Astrocyte (in vitro differentiated cells and primary cell): ENCODE data around the gene SLFN14.

Source experiments
- EZH2 ChIP-seq: IDR thresholded peaks from 2 replicates; pipeline ENCODE4 v1.6.1; 2012; ENCODE audit warnings: mild to moderate bottlenecking, low read length, inconsistent platforms; ENCODE audit not compliant: insufficient read depth
- TF ChIP-seq, protein P1 (sequence below): IDR thresholded peaks from 2 replicates; pipeline ENCODE4 v1.5.1; 2011; ENCODE audit warnings: low read depth, mild to moderate bottlenecking, inconsistent platforms, low read length, moderate library complexity; ENCODE audit not compliant: insufficient read depth

DNA sequence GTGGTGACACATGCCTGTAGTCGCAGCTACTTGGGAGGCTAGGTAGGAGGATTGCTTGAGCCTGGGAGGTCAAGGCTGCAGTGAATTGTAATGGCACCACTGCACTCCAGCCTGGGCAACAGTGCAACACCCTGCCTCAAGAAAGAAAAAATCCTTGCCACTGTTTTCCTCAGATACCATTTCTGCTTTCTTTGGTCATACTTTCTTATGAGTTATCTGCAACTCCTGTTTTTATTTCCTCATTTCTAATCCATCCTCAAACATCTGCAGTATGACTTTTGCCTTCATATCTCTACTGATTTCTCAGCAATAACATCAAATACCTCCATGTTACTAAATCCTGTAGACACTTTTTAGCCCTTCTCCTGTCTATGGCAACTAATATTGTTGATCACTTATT, 23.4 kb upstream of the SLFN14 start:
- TF ChIP-seq, protein P1, sequence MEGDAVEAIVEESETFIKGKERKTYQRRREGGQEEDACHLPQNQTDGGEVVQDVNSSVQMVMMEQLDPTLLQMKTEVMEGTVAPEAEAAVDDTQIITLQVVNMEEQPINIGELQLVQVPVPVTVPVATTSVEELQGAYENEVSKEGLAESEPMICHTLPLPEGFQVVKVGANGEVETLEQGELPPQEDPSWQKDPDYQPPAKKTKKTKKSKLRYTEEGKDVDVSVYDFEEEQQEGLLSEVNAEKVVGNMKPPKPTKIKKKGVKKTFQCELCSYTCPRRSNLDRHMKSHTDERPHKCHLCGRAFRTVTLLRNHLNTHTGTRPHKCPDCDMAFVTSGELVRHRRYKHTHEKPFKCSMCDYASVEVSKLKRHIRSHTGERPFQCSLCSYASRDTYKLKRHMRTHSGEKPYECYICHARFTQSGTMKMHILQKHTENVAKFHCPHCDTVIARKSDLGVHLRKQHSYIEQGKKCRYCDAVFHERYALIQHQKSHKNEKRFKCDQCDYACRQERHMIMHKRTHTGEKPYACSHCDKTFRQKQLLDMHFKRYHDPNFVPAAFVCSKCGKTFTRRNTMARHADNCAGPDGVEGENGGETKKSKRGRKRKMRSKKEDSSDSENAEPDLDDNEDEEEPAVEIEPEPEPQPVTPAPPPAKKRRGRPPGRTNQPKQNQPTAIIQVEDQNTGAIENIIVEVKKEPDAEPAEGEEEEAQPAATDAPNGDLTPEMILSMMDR, result no peak
- no peak for TF ChIP-seq EZH2
